NT2/D1 (cell line): ENCODE measurements around the gene RAD1.
A peak's percentile ranks its signal among the peaks of the same experiment; 100 is the strongest.

Source experiments
- DNase-seq: peaks from one replicate; pipeline ENCODE4 v3.0.0-alpha.2; 2011; ENCODE audit warnings: low read depth, low spot score
- H3K27me3 ChIP-seq: 2 replicates; pipeline ENCODE4 v1.6.0; 2011; ENCODE audit warnings: mild to moderate bottlenecking; ENCODE audit not compliant: insufficient read length, insufficient read depth
- H3K36me3 ChIP-seq: 2 replicates; pipeline ENCODE4 v1.6.1; 2011; ENCODE audit warnings: mild to moderate bottlenecking, low read length, mixed read lengths; ENCODE audit not compliant: insufficient read depth, insufficient read length
- H3K4me1 ChIP-seq: 2 replicates; pipeline ENCODE4 v1.5.1; 2011; ENCODE audit not compliant: insufficient read depth, insufficient read length
- H3K4me3 ChIP-seq: 2 replicates; pipeline ENCODE4 v1.5.1; 2011; ENCODE audit warnings: low read depth; ENCODE audit not compliant: insufficient read length
- H3K9ac ChIP-seq: 2 replicates; pipeline ENCODE4 v1.6.0; 2011; ENCODE audit warnings: low read depth; ENCODE audit not compliant: insufficient read length
- H3K9me3 ChIP-seq: 2 replicates; pipeline ENCODE4 v1.5.1; 2011; ENCODE audit warnings: mild to moderate bottlenecking, low read length; ENCODE audit not compliant: insufficient read depth
- SUZ12 ChIP-seq: IDR thresholded peaks from 2 replicates; pipeline ENCODE4 v1.6.1; 2011; ENCODE audit not compliant: insufficient read length, insufficient read depth; ENCODE audit errors: extremely low read depth
- YY1 ChIP-seq: IDR thresholded peaks from 2 replicates; pipeline ENCODE4 v1.6.1; 2011; ENCODE audit not compliant: insufficient read length, insufficient read depth
- ZNF274 ChIP-seq: IDR thresholded peaks from 2 replicates; pipeline ENCODE4 v1.6.1; 2011; ENCODE audit warnings: mild to moderate bottlenecking, low read depth, low read length

RAD1 gene

DNA sequence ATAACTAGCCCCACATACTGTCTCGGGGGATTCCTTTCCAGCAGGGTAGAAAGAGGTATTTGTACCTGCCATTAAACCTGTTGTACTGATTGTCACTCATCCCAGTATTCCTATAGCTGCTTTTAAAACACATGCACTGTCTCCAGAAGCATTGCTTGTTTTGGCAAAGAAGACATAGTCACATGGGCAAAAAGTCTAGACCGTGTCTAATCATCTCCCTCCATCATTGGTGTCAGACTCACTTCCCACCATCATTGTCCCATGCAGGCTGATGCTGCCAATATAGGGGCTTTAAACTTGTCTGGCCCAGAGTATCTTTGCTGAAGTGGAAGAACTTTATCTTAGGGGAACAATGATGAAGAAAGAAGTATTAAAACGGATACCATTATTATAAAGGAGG lies 26.6 kb upstream of the RAD1 start:
- Histone ChIP-seq H3K9me3 (no peaks in the 10 kb centered on the region), H3K36me3 (peaks cover 78% of the 10 kb centered on the region), H3K4me3 (no peak overlapping the region), H3K9ac (no peak overlapping the region), H3K4me1 (no peaks in the 10 kb centered on the region), H3K27me3 (no peaks in the 10 kb centered on the region)
- TF ChIP-seq ZNF274 (no peak), YY1 (no peak), SUZ12 (no peak)
- DNase-seq: no peak

DNA sequence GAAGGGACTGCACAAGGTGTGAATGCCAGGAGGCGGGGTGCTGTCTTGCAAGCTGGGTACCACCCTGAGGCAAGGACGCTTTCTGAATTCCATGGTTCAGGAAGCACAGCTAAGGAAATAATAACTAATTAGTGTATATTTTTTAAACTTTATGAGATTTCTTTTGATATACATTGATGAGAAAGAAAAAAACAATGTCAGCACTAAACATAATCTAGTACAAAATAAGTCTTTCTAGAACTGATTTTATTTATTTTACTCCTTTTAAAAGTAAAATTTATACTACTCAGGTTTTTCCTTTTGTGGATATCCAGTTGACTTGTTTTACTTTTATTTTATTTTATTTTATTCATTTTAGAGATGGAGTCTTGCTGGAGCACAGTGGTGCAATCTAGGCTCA lies 17.6 kb upstream of the RAD1 start:
- H3K27me3 ChIP-seq: no peaks in the 10 kb centered on the region
- no peak for DNase-seq
- no peaks in the 10 kb centered on the region for H3K9me3 ChIP-seq
- peaks cover 29% of the 10 kb centered on the region for H3K36me3 ChIP-seq
- no peak for TF ChIP-seq ZNF274
- TF ChIP-seq YY1: no peak
- no peak for TF ChIP-seq SUZ12
- H3K9ac ChIP-seq: no peak overlapping the region
- no peak overlapping the region for H3K4me3 ChIP-seq
- no peaks in the 10 kb centered on the region for H3K4me1 ChIP-seq

DNA sequence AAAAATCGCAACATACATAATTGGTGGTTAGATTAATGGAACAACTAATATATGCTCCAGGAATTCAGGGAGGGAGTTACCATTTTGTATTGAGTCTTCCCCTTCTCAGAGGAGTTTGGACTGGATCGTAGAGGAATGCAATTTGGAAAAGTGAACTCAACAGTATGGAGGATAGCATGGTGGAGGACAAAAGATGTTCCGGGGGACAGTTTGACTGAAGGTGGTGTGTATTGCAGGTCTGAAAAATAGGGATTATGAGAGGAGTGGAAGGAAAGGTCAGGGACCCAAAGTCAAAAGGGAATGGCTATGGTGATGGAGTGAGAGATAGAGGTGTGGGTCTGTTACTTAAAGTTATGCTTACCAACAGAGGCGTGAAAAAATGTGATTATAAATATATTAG lies 15.6 kb upstream of the RAD1 start:
- Histone ChIP-seq H3K27me3 (no peaks in the 10 kb centered on the region), H3K4me1 (no peaks in the 10 kb centered on the region), H3K4me3 (peak overlapping the region; percentile 80), H3K9ac (peak overlapping the region; percentile 90), H3K9me3 (no peaks in the 10 kb centered on the region), H3K36me3 (peaks cover 33% of the 10 kb centered on the region)
- no peak for TF ChIP-seq ZNF274
- no peak for TF ChIP-seq YY1
- no peak for TF ChIP-seq SUZ12
- DNase-seq: no peak

GRCh38 chr5:34930462-34930844 lies 15.1 kb upstream of the RAD1 start:
- no peak for TF ChIP-seq SUZ12
- no peak for TF ChIP-seq YY1
- TF ChIP-seq ZNF274: no peak
- DNase-seq: no peak
- no peaks in the 10 kb centered on the region for H3K4me1 ChIP-seq
- H3K36me3 ChIP-seq: peaks cover 38% of the 10 kb centered on the region
- H3K9ac ChIP-seq: peak overlapping the region; percentile 90
- H3K4me3 ChIP-seq: peak overlapping the region; percentile 80
- H3K9me3 ChIP-seq: no peaks in the 10 kb centered on the region
- no peaks in the 10 kb centered on the region for H3K27me3 ChIP-seq

GRCh38 chr5:34929720-34930461 lies 14.6 kb upstream of the RAD1 start:
- TF ChIP-seq YY1: no peak
- TF ChIP-seq SUZ12: no peak
- TF ChIP-seq ZNF274: no peak
- H3K9me3 ChIP-seq: no peaks in the 10 kb centered on the region
- H3K9ac ChIP-seq: peak overlapping the region; percentile 90
- no peaks in the 10 kb centered on the region for H3K27me3 ChIP-seq
- peaks cover 43% of the 10 kb centered on the region for H3K36me3 ChIP-seq
- H3K4me1 ChIP-seq: no peaks in the 10 kb centered on the region
- peak overlapping the region; percentile 80 for H3K4me3 ChIP-seq
- peak; percentile 46 for DNase-seq

DNA sequence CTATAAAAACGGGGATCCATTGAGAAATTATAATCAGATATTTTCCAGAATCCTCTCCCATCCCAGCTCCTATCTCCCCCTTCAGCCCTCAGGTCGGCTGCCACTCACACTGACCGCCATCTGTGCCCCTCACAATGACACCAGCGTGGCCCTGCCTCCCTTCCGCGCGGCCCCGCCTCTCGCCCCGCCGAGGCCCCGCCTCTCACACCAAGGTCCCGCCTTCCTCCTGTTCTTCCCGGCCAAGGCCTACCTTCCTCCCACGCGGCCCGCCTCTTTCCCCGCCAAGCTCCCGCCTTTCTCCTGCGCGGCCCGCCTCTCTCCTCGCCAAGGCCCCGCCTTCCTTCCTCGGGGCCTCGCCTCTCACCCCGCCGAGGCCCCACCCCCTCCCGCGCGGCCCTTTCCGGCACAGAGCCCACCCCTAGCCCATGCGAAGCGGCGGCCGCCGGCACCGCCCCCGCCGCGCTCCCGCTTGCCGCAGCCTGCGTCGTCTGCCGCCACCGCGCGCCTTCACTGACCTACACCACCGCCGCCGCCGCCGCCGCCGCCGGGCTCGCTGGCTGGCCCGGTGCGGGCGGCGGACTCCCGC lies 13.9 kb upstream of the RAD1 start, which contains the start of gene DNAJC21:
DNAJC21 (plus strand) TSS at position 426 of the 586 bp plus-strand sequence. CDS start 261 bp downstream, outside the sequence.
- H3K4me3 ChIP-seq: peak within 1 kb of the TSS; percentile 80
- H3K36me3 ChIP-seq: peaks cover 50% of the 10 kb centered on the region
- H3K9ac ChIP-seq: peak within 1 kb of the TSS; percentile 90
- peak; percentile 86 for DNase-seq
- no peaks in the 10 kb centered on the region for H3K27me3 ChIP-seq
- no peaks in the 10 kb centered on the region for H3K9me3 ChIP-seq
- H3K4me1 ChIP-seq: no peaks in the 10 kb centered on the region
- TF ChIP-seq ZNF274: no peak
- TF ChIP-seq SUZ12: no peak
- TF ChIP-seq YY1: no peak

DNA sequence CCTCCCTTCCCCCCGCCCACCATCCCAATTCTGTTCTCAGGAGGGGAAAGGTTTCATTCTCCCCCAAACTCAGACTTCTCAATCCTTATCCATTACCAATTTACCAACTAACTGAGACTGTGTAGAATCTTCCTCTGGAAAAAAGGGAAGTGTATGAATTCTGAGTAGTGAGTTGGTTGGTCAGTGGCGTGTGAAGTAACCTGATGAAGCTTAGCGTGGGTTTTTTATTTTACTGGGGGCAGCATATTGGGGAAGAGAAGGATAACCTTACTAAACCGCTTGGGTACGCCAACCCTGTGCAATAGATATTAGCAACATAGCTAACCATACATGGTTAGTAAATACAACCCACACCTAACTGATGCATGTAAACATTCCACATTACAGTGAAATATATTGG lies 13.0 kb upstream of the RAD1 start:
- no peak overlapping the region for H3K4me3 ChIP-seq
- H3K9me3 ChIP-seq: no peaks in the 10 kb centered on the region
- DNase-seq: no peak
- no peaks in the 10 kb centered on the region for H3K4me1 ChIP-seq
- no peak for TF ChIP-seq ZNF274
- TF ChIP-seq SUZ12: no peak
- no peak for TF ChIP-seq YY1
- H3K9ac ChIP-seq: no peak overlapping the region
- no peaks in the 10 kb centered on the region for H3K27me3 ChIP-seq
- peaks cover 50% of the 10 kb centered on the region for H3K36me3 ChIP-seq
